Tibial artery (tissue), 4 donors: ENCODE measurements around the gene REG1A.

Experiments used
- DNase-seq, 2 donors: peaks; one replicate each; pipeline ENCODE4 v3.0.0-alpha.2; 2019
- H3K27ac ChIP-seq, 2 donors: fragments of 200-600 bp; sonication (generic) in 1 of 2; 1 replicate in 1 of 2; 2 replicates in 1 of 2; pipeline ENCODE4 v1.5.1; 2018 to 2019; ENCODE audit warnings: mild to moderate bottlenecking in 1 of 2
- H3K27me3 ChIP-seq, 2 donors: fragments of 200-600 bp; sonication (generic) in 1 of 2; one replicate each; pipeline versions ENCODE4 v1.5.1 to v1.6.0; 2016 to 2019
- H3K36me3 ChIP-seq, 3 donors: fragments of 200-600 bp; sonication (generic) in 2 of 3; one replicate each; pipeline ENCODE4 v1.5.1; 2016 to 2019; ENCODE audit warnings: mild to moderate bottlenecking in 2 of 3
- H3K4me1 ChIP-seq, 4 donors: fragments of 200-600 bp; sonication (generic) in 2 of 4; 1 replicate in 3 of 4; 2 replicates in 1 of 4; pipeline ENCODE4 v1.5.1; 2016 to 2019
- H3K4me3 ChIP-seq, 2 donors: fragments of 200-600 bp; sonication (generic) in 1 of 2; 1 replicate in 1 of 2; 2 replicates in 1 of 2; pipeline ENCODE4 v1.5.1; 2018 to 2019; ENCODE audit warnings: mild to moderate bottlenecking in 2 of 2
- H3K9me3 ChIP-seq, 3 donors: fragments of 200-600 bp; sonication (generic) in 1 of 3; one replicate each; pipeline ENCODE4 v1.5.1; 2016 to 2019
- intact Hi-C: fragments of 100-400 bp; cut with DNase I; formaldehyde crosslinking; loops from one replicate; pipeline ENCODE4 v1.15.0; 2023; ENCODE audit warnings: low total_unique reads
- TF ChIP-seq, protein P1 (sequence below), 2 experiments: fragments of 200-600 bp in 1 of 2; fragments of 450-650 bp in 1 of 2; IDR thresholded peaks; one replicate each; pipeline ENCODE4 v1.5.1; 2017 to 2019; ENCODE audit warnings: antibody characterized with exemption in 2 of 2, mild to moderate bottlenecking in 1 of 2, moderate library complexity in 1 of 2

The REG1A gene

DNA sequence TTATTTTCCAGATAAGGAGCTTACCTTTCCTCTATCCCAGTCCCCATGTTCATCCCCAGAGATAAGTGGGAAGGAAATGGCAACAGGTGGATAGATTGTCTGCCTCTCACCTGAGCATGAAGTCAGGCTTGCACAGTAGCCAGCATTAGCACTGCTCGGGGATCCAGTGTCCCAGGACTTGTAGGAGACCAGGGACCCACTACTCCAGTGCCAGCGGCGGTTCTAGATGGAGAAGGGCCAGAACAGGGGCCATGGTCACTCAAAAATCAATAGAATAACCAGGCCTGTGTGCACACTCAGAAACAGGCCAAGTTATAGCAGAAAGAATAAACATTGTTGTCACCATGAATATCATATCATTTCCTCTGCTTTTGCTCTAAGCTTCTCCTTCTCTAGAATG lies 34.9 kb upstream of the REG1A start:
- Histone ChIP-seq H3K9me3 (no peaks in the 10 kb centered on the region), H3K27ac (no peak overlapping the region), H3K36me3 (no peaks in the 10 kb centered on the region), H3K4me1 (no peaks in the 10 kb centered on the region), H3K27me3 (no peaks in the 10 kb centered on the region), H3K4me3 (no peak overlapping the region)
- TF ChIP-seq, protein P1, sequence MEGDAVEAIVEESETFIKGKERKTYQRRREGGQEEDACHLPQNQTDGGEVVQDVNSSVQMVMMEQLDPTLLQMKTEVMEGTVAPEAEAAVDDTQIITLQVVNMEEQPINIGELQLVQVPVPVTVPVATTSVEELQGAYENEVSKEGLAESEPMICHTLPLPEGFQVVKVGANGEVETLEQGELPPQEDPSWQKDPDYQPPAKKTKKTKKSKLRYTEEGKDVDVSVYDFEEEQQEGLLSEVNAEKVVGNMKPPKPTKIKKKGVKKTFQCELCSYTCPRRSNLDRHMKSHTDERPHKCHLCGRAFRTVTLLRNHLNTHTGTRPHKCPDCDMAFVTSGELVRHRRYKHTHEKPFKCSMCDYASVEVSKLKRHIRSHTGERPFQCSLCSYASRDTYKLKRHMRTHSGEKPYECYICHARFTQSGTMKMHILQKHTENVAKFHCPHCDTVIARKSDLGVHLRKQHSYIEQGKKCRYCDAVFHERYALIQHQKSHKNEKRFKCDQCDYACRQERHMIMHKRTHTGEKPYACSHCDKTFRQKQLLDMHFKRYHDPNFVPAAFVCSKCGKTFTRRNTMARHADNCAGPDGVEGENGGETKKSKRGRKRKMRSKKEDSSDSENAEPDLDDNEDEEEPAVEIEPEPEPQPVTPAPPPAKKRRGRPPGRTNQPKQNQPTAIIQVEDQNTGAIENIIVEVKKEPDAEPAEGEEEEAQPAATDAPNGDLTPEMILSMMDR (IDR thresholded peaks at IDR 0.05), result no peak
- intact Hi-C loops, result no loop called here
- DNase-seq, result no peak

DNA sequence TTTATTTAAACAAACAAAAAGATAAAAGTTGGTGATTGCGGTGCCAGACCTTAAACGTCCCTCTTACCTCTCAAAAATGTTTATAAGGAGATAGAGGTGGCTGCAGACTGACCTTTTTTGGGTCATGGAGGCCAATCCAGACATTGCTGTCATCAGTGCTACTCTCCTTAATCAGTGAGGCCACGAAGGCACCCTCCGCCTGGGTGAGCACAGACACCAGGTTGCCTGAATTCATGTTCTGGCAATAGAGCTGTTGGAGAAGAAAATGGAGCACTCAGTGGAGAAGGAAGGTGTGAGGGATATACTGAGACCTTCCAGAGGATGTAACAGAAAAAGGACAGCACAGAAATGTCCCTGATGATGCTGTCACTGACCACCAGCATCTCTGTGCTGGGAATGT lies 34.0 kb upstream of the REG1A start:
- DNase-seq, result no peak
- TF ChIP-seq, protein P1 (IDR thresholded peaks at IDR 0.05), result no peak
- Histone ChIP-seq H3K4me3 (no peak overlapping the region), H3K36me3 (no peaks in the 10 kb centered on the region), H3K9me3 (no peaks in the 10 kb centered on the region), H3K27ac (no peak overlapping the region), H3K27me3 (no peaks in the 10 kb centered on the region), H3K4me1 (no peaks in the 10 kb centered on the region)
- intact Hi-C loops, result no loop called here

DNA sequence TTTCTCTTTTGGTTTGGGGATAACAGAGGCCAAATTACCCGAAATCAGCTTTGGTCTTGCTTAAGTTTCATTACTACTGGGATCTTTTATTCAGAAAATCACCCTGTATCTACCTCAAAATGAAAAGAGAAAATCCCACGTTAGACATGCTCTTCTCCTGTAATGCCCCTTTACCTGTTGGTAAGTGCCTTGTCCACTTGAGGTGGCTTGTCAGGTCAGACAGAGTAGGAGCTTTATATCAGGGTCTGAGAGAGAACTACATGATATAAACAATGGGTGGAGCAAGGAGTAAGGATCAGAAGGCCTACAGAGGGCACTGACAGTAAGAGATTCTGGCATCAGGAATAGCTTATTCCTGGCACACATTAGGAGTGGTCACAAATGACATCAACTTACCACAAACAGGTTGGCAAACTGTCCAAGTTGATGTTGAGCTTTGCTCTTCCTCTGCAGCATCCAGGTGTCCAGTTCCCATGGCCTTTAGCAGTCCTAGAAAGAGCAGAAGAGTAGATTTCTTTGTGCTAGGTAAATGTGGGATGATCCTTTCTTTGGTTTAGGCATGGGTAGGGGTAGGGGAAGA lies 32.4 kb upstream of the REG1A start, which contains the start of gene REG1B:
TSS of gene REG1B (minus strand) at position 209 of the 580 bp plus-strand sequence. CDS start 381 bp downstream, outside the sequence.
- intact Hi-C loops, result no loop called here
- Histone ChIP-seq H3K4me3 (no peak within 1 kb of the TSS), H3K36me3 (no peaks in the 10 kb centered on the region), H3K27me3 (no peaks in the 10 kb centered on the region), H3K9me3 (no peaks in the 10 kb centered on the region), H3K4me1 (no peaks in the 10 kb centered on the region), H3K27ac (no peak within 1 kb of the TSS)
- TF ChIP-seq, protein P1 (IDR thresholded peaks at IDR 0.05), result no peak
- no peak for DNase-seq

DNA sequence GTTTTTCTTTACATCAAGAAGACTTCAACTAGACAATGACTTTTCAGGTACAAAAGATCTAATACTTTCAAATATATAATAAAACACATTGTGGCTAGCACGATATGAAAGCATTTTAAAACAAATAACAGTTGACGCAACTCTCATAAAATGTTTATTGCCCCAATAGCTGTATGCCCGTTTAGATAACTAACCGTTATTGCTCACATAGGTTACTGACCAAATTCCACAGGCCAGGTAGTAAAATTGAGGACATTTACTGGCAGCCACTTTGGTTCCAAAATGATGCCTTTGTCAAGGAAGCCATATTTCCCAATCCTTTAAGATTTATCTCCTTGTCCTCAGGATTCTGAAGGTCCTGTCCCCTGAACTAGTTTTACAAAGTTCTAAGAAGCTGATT lies 29.6 kb upstream of the REG1A start:
- TF ChIP-seq, protein P1 (IDR thresholded peaks at IDR 0.05), result no peak
- Histone ChIP-seq H3K4me3 (no peak overlapping the region), H3K27me3 (no peaks in the 10 kb centered on the region), H3K36me3 (no peaks in the 10 kb centered on the region), H3K4me1 (no peaks in the 10 kb centered on the region), H3K27ac (no peak overlapping the region), H3K9me3 (no peaks in the 10 kb centered on the region)
- intact Hi-C loops, result no loop called here
- no peak for DNase-seq

DNA sequence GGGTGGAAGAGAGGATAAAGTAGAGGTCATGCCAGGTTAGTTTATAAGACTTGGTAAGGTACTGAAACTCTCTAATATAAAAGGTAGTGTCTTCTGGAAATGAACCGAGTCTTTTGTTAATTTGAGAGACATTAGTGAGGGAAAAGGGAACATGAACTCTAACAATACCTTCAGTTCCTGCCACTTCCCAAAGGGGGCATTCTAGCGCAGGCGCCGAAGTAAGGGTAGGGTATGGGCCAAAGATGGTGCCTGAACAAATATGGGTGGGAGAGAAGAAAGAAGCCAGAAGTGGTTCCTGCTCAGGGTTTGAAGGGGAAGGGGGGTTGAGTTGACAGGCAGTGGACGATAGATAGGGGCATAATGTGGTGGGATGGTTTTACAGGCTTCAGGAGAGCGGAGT lies 22.4 kb upstream of the REG1A start:
- no peaks in the 10 kb centered on the region for H3K36me3 ChIP-seq
- intact Hi-C loops, result no loop called here
- no peaks in the 10 kb centered on the region for H3K27me3 ChIP-seq
- no peak for DNase-seq
- H3K4me1 ChIP-seq, result no peaks in the 10 kb centered on the region
- no peak overlapping the region for H3K27ac ChIP-seq
- TF ChIP-seq, protein P1 (IDR thresholded peaks at IDR 0.05), result no peak
- H3K9me3 ChIP-seq, result no peaks in the 10 kb centered on the region
- no peak overlapping the region for H3K4me3 ChIP-seq
